ENCODE results near the gene DQX1.
A peak's percentile ranks its signal among the peaks of the same experiment; 100 is the strongest.
"Not testable (repeated sequence)": the region's sequence is repeated elsewhere in the genome, so short reads cannot be mapped to it uniquely, and the experiment has no call there.

The DQX1 gene

GRCh38 chr2:74491648-74492544, 34.1 kb downstream of the DQX1 start:
- DNase-seq (ENCODE audit: low read depth), result no peak
- no peak for TF ChIP-seq CTCF (IDR thresholded peaks at IDR 0.05; ENCODE audit: insufficient read depth, low read depth, low read length, missing control alignments)
- no peak overlapping the region for H3K4me3 ChIP-seq (ENCODE audit: low read length)

GRCh38 chr2:74489906-74490305, 36.1 kb downstream of the DQX1 start:
- H3K4me3 ChIP-seq (ENCODE audit: low read length), result no peak overlapping the region
- no peak for DNase-seq (ENCODE audit: low read depth)
- TF ChIP-seq CTCF (IDR thresholded peaks at IDR 0.05; ENCODE audit: insufficient read depth, low read depth, low read length, missing control alignments), result no peak

- no peak for TF ChIP-seq CTCF (IDR thresholded peaks at IDR 0.05; ENCODE audit: insufficient read depth, low read depth, low read length, missing control alignments)
- H3K4me3 ChIP-seq (ENCODE audit: low read length), result no peak overlapping the region
- DNase-seq (ENCODE audit: low read depth), result no peak
Observed at GRCh38 chr2:74488643-74489481, 37.2 kb downstream of the DQX1 start.

GRCh38 chr2:74486141-74486540, 39.9 kb downstream of the DQX1 start:
- no peak for TF ChIP-seq CTCF (IDR thresholded peaks at IDR 0.05; ENCODE audit: insufficient read depth, low read depth, low read length, missing control alignments)
- no peak overlapping the region for H3K4me3 ChIP-seq (ENCODE audit: low read length)
- DNase-seq (ENCODE audit: low read depth), result no peak

GRCh38 chr2:74483675-74484164, 42.3 kb downstream of the DQX1 start:
- DNase-seq (ENCODE audit: low read depth), result not testable (repeated sequence)
- H3K4me3 ChIP-seq (ENCODE audit: low read length), result peak overlapping the region; percentile 97

GRCh38 chr2:74482801-74483674, 43.0 kb downstream of the DQX1 start, which contains the start of the genes CCDC142 and TTC31:
Gene CCDC142, minus strand, starts transcription at chr2:74482998. Its CDS starts 161 bp downstream, at chr2:74482837.
Gene TTC31, plus strand, starts transcription at chr2:74483081. Its CDS starts 15 bp downstream, at chr2:74483096.
- TF ChIP-seq CTCF (IDR thresholded peaks at IDR 0.05; ENCODE audit: insufficient read depth, low read depth, low read length, missing control alignments), result peak; percentile 92
- DNase-seq (ENCODE audit: low read depth), result peak; percentile 96
- H3K4me3 ChIP-seq (ENCODE audit: low read length), result peak within 1 kb of the TSS; percentile 97

Data from epithelial cell of esophagus (primary cell).